GM21619 (cell line): ENCODE results near the gene KCNJ16.

Experiments
- ATAC-seq: cut with Tn5 transposase; IDR thresholded peaks from one replicate; pipeline ENCODE4 v1.9.1; 2021; ENCODE audit not compliant: unreplicated experiment

The KCNJ16 gene

DNA sequence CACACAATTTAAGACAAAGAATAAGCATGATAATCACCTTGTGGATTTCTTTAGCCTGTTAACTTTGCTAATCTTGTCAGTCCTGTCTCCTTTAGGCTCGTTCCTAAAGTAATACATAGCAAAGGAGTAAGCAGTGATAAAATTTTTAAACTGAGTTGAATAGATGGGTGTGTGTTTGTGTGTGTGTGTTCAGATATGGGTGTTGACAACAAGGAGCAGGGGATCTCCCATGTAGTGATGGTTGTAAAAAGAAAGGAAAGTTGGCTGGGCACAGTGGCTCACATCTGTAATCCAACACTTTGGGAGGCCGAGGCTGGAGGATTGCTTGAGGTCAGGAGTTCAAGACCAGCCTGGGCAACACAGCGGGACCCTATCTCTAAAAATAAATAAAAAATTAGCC lies 49.7 kb downstream of the KCNJ16 start:
- ATAC-seq = no peak

DNA sequence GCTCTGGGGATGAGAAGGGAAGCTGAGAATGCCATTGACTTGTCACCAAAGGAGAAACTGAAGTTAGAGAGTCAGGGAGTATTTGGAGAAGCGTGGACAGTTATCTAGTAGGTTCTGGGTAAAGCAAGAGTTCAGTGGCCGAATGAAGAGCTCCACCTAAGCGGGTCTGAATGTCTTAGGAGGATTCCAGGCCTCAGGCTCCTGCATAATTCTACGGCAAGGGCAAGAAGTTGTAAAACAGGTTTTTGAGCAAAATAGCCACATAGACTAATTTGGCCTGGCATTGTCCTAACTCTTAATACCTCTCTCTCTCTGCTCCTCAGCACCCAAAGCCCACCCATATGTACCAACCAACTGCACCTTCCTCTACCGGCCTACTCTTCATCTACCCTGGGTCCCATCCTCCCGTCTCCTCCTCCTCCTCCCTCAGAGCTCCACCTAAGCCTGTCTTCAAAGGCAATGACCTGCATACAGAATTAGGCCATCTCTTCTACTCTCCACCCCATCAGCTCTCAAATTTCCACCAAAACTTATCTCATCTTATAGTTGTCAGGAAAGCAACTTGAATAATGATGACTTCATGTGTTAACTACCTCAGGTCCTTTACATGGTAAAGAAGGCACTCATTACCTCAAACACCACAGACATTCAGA lies 52.3 kb downstream of the KCNJ16 start:
- ATAC-seq = no peak

DNA sequence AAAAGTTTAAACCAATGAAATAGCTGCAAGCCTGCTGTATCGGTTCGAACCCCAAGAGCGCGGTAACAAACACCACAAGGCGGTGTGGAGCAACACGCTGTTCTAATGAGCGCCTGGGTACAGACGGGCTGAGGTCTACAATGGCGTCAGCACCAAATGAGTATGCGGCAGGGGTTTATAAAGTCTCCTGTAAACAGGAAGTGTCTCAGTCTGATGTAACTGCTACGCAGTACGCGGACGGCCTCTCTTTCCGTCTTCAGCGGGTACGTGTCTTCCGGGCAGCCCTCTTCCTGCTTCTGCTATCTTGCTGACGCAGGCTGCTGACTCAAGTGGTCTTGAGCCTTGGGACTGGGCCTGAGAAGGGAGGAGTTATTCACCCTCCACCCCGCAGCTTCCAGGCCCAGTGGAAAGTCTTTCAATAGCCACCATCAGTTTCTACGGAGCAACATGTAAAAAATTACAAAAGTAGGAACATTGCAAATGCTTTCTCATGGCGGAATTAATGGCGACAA lies 53.8 kb downstream of the KCNJ16 start:
- no peak for ATAC-seq

DNA sequence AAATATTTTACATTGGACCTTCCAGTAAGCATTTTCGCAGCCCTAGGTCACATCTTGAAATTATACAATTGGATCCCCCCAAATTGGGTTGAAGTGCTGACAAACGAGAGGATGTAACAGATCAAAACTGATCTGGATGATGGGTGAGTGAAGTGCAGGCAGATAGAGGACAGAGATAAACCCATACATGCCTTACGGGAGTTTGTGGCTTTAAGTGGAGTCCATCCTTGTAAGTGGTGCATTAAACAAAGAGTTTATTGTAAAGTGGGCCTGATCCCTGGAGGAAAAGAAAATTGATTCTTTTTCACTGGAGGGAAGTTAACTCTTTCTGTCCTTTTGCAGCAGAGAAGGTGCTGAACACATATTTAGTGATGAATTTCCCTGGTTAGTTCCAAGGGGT lies 55.3 kb downstream of the KCNJ16 start:
- ATAC-seq = no peak

DNA sequence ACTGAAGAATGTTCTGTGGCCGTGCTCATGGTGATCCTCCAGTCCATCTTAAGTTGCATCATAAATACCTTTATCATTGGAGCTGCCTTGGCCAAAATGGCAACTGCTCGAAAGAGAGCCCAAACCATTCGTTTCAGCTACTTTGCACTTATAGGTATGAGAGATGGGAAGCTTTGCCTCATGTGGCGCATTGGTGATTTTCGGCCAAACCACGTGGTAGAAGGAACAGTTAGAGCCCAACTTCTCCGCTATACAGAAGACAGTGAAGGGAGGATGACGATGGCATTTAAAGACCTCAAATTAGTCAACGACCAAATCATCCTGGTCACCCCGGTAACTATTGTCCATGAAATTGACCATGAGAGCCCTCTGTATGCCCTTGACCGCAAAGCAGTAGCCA lies 57.5 kb downstream of the KCNJ16 start:
- no peak for ATAC-seq

DNA sequence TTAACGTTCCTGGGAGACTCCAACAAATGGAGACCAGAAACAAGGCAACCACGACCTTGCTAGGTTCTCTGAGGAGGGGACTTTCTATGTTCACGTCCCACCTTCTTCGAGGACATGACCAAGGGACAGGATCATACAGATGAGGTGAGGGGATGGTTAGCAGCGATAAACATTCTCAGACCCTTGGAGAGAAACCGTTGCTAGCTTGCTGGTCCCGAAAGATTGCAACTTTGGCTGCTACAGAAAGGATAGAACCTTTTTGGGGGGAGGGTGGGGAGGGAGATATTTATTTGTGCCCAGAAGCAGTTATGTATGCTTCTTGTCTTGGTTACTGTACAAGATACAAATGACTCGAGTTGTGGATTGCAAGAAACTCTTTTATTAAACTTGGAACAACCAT lies 59.0 kb downstream of the KCNJ16 start:
- no peak for ATAC-seq

DNA sequence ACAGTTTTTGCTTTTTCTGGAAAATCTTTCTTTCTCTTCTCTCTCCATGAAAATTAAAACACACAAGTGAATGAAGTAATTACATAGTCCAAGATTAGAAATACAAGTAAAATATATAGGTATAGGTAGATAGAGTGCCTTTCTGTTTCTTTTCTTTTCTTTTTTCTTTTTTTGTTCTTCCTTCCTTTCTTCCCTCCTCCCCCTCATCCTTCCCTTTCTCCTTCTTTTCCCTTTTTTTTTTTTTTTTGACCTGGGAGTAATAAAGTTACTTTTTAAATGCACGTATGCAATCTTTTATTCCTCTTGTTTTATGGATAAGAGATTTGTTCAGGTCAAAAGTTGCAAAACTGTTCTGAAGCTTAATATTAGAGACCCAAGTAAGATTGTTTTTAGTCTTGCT lies 59.8 kb downstream of the KCNJ16 start:
- no peak for ATAC-seq

DNA sequence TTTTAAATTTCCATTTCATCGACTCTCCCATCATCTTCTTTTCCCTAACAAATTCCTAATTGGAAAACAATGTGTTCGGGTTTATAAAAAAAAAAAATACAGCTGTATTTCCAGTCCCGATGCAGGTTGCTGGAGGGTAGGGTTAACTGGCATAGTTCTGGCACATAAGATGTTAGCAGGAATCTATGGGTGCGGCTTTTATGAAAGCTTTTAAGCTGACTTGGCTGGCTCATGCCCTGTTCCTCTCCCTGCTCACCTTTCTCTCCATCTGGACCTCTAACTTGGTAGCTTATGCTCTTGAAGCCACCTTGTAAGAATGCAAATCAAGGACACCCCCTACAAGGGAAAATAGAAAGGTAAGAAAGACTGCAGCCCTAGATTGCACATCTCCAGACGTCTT lies 61.1 kb downstream of the KCNJ16 start:
- ATAC-seq = no peak

DNA sequence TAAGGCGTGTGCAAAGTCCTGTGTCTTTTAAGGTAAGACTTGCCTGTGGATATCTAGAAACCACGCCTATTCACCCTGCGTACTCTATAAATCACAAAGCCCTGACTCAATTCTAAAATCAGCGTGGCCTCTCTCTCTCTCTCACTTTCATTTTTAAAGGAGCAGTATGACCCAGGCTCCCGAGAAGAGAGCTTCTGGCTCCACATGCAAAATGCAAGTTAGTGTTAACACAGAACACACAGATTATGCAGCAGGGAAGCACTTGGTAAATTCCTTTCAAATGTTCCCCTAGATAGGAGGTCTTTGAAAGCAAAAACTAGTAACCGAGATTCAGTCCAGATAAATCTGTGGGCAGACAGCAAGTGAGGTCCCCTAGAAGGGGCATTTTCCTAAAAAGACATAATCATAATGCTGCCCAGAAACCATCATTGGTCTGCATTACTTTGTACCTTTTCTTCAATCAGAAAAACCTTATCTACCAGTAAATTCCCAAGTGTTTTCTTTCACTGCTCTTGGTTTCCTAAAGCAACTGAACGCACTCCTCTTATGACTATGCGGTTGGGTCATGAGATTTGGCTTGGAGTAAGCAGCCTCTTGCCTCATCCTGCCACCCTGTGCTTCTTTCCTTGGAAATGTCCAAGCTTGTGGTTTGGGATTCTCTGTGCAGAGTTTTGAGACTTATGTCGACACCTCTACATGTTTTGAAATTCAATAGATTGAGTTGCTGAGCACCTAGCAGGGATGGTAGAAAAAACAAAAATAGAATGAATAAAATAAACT lies 62.6 kb downstream of the KCNJ16 start:
- peak; percentile 100 for ATAC-seq

DNA sequence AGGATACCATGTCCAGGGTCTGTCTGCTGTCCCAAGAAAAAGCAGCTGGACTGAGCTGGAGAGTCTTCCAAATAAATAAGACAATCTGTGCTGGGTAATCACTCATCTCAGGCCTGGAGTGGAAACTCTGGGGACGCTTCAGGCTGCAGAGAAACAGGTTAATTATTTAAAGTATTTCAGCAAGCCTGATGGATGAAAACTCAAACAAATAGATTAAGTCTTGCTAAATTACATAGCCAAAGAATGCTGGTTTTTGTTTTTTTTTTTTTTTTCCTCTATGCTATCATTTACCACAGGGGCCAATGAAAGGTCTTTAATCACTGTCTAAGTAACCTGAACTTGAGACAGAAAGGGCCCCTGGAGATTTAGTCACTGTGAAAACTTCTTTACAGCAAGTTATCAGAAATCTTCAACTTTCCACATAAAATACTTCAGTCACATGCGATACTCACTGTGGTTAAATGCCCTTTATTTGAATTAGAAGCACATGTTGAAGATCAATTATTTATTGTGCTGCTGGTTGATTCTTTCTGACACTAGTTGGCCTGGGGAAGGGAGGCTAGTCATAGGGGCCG lies 63.4 kb downstream of the KCNJ16 start:
- no peak for ATAC-seq

DNA sequence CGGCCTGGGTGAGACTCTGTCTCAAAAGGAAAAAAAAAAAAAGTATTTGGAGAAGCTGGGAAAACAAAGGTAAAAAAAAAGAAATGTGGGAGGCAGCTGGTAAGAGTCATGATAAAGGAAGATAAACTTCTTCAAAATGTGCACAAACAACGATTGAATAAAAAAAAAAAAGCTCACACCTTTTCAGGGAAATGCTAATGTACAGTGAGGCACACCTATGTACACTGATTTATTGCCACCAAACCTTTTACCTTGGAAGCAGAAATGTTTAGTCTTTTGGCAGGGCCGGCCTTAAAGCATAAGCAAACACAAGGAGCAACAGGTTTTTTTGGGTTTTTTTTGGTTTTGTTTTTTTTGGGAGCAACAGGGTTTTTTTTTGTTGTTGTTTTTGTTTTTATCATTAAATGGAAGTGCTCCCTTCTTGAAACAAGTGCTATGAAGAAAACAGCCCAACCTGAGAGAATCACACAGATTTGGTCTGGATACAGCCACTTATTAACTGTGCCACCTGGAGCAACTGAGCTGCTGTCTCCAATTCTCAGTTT lies 64.5 kb downstream of the KCNJ16 start:
- ATAC-seq = no peak

DNA sequence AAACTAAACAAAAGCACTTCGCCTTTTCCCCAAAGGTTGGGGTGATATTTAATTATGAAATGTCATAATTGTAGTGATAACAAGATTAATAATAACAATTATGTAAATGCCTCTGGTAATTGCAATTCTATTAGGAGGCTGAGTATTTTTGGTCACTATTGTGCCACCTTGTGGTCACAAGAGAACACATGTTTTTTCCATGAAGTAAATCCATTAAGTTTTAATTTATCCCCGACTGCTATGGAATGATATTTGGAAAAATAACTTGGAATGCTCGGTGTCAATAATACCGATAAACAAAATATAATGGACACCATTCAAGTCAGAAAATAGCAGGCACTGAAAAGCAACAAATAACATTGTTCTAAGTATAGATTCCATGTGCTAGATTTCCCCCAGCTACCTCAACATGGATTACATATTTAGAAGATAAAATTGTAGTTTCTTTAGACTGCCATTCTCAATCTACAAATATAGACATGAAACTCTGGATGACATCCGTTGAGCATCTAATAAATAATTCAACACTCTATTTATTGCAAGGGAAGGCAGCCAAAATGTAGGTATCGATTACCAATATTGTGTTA lies 69.3 kb downstream of the KCNJ16 start:
- no peak for ATAC-seq

DNA sequence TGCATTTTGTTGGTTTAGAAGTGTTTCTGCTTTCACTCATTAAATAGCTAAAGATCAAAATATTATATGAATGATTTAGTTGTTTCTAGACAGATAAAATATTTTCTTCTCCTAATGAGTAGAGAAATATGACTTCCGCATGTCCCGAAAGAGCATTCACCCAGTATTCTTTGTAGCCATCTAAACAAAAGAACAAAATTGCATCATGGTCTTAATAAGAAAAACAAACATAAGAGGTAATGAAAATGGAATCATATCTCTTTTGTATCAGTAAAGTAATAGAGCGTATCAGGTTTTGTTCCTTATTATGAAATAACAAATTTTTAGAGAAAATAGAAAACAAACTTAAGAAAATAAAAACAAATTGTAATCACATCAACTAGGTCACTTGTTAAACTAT lies 78.2 kb downstream of the KCNJ16 start:
- ATAC-seq = no peak

DNA sequence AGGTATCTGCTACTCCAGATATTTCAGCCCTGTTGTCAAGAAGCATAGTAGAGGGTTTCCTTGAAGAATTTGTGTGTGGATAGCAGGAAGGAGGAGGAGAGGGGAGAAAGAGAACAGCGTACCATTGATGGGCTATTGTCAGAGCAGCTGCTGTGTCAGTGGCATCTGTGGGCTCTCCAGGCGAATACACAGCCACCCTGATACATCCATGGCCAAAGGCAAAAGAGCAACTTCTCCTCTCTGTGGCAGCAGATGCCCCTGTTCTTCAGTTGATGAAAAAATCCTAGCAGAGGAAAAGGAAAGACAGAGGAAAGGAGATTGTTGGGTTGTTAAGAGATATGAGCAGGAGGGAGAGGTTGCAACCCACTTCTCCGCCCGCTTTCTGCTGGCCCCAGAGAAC lies 82.1 kb downstream of the KCNJ16 start:
- no peak for ATAC-seq

DNA sequence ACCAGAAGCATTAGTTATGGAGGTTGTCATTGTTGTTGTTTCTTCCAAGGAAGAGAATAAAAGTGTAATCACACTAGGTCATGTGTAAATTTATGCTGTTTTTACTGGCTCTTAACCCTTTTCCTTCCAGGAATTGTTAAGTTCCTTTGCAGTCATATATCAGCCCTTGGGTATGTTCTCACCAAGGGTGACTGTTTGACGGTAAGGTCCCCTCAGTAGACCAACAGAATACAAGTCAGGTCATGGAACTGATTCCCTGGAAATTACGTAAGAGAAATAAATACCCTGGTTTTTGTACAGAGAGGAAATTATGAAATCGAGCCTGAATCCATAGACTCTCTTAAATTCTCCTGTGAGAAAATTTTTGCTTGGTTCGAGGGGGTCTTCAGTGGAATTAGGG lies 83.2 kb downstream of the KCNJ16 start:
- no peak for ATAC-seq

DNA sequence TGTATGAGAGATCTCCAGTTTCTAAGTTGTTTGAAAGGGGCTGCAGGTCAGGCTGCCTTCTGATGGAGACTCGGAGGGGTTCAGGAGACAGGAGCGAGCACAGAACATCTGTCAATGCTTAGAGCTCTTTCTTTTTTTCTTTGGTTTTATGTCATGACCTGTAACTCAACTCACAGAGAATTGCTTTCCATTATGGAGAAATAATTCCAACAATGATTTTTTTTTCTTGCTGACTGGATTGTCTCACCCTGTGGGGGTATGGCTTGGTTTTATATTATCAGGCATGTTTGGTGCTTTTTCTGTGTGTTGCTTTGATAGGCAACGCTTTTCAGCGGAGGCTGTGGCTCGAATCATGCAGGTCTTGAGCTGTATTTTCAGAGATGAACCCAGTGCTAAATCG lies 83.6 kb downstream of the KCNJ16 start:
- ATAC-seq = no peak

DNA sequence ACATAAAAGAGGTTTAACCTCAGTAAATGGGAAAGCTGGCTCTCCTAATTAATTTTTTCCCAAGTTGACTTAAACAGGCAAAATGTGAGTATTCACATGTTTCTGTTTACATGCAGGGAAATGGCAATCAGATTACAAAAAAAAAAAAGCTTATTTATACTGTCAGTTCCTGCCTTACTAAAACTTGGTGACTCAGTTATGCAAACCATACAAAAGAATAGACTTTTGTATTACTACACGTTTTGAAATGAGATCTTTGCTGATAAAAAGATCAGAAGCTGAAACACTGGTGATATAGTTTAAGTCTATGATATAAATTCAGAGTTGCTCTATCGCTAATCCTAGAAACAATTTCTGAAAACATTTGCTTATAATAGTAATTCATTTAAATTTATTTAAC lies 85.0 kb downstream of the KCNJ16 start:
- ATAC-seq = no peak

DNA sequence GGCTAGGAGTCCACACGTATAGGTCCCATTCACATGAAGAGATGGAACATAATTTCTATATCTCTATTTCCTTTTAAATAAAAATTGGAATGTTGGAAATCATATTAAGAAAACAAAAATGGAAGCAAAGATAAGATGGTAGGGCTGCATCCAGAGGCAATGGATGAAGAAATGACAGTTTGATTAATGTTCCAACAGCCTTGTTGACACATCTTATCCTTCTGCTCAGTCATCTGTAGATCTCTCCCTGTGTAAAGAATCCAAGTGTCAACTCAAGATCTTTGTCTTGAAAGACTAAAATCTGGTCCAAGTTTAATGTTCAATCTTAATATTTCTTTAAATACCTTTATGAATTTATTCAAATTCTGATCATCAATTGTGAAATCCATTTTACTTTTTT lies 86.5 kb downstream of the KCNJ16 start:
- ATAC-seq = no peak

DNA sequence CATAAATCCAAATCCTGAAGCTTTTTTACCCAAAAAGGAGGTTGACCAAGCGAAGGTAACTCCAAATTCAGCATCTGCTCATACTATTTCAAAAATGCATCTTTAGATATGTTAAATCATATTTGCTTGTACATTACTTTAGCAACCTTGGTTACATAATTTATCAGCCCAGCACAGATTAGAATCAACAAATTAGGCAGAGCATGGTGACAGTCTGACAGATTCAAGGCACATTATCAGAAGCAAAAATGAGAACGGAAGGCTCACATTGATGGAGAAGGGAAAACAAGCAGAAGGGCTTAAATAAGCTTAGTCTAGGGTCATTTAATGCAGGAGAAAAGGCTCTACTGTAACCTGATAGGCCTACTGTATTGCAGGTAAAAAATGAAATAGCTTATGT lies 90.4 kb downstream of the KCNJ16 start:
- ATAC-seq = no peak

DNA sequence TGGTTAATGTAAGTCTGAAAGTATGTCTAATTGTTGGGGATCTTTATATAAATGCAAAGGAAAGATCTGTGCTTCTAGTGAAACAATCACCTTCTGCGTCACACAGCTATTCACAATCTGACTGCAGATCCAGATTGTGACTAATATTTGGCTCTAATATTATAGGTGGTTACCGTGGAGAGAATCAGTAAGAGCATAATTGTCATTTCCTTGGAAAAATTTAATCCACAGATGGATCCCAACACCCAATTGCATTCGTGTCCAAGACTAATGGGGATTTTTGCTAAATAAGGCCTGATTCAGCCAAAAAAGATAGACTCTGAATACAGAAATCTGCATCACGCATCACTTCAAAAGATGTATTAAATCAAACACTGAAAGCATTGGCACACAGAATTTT lies 91.6 kb downstream of the KCNJ16 start:
- no peak for ATAC-seq
